PC-9 (cell line): ENCODE data around the gene P2RX5.

Experiments
- EZH2 ChIP-seq: fragments of 200-600 bp; sonication (generic); IDR thresholded peaks from 2 replicates; pipeline ENCODE4 v1.8.0; 2017; ENCODE audit warnings: antibody characterized with exemption, low read depth
- TF ChIP-seq, protein P1 (sequence below): fragments of 200-600 bp; sonication (generic); conservative IDR thresholded peaks from 2 replicates; pipeline ENCODE4 v1.6.1; 2017; ENCODE audit warnings: mixed run types, antibody characterized with exemption, mild to moderate bottlenecking, moderate library complexity

DNA sequence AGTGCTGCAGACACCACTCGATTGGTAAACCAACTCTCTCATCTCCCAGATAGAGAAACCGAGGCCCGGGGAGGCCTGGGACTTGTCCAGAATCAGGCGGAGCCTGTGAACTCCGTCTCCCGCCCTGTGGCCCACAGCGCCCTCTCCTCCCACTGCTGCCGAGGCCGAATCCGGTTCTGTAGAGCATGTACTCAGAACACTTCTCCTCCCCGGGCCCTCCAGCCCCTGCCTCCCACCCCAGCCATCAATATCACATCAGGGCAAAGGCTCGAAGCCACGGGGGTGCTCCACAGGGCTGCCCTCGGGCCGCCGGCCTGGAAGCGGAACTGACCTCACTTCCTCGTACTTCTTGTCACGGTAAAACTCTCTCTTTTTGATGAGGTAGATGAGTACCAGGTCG, 14.4 kb downstream of the P2RX5 start:
- TF ChIP-seq, protein P1, sequence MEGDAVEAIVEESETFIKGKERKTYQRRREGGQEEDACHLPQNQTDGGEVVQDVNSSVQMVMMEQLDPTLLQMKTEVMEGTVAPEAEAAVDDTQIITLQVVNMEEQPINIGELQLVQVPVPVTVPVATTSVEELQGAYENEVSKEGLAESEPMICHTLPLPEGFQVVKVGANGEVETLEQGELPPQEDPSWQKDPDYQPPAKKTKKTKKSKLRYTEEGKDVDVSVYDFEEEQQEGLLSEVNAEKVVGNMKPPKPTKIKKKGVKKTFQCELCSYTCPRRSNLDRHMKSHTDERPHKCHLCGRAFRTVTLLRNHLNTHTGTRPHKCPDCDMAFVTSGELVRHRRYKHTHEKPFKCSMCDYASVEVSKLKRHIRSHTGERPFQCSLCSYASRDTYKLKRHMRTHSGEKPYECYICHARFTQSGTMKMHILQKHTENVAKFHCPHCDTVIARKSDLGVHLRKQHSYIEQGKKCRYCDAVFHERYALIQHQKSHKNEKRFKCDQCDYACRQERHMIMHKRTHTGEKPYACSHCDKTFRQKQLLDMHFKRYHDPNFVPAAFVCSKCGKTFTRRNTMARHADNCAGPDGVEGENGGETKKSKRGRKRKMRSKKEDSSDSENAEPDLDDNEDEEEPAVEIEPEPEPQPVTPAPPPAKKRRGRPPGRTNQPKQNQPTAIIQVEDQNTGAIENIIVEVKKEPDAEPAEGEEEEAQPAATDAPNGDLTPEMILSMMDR = no peak
- no peak for TF ChIP-seq EZH2
